WTC11 (cell line): ENCODE data around the gene ACY1.
A peak's percentile ranks its signal among the peaks of the same experiment; 100 is the strongest.

Source experiments
- CTCF ChIP-seq: fragments of 200-600 bp; IDR thresholded peaks from 2 replicates; pipeline ENCODE4 v1.8.0; 2022; ENCODE audit warnings: antibody characterized with exemption
- E2F5 ChIP-seq: sonication (generic); formaldehyde crosslinking; IDR thresholded peaks from 2 replicates; pipeline ENCODE4 v1.8.1; 2022; ENCODE audit warnings: mild to moderate bottlenecking, moderate library complexity, missing genetic modification reagents
- PRRX2 ChIP-seq: fragments of 250-450 bp; sonication (Bioruptor Pico); IDR thresholded peaks from 2 replicates; pipeline ENCODE4 v1.8.0; 2021; ENCODE audit warnings: mild to moderate bottlenecking
- SP1 ChIP-seq: sonication (generic); formaldehyde crosslinking; conservative IDR thresholded peaks from 2 replicates; pipeline ENCODE4 v1.8.1; 2022; ENCODE audit warnings: missing genetic modification reagents
- TF ChIP-seq, protein P1 (sequence below): sonication (generic); formaldehyde crosslinking; IDR thresholded peaks from 2 replicates; pipeline ENCODE4 v1.8.1; 2022; ENCODE audit warnings: mild to moderate bottlenecking, missing genetic modification reagents, moderate library complexity, borderline replicate concordance

DNA sequence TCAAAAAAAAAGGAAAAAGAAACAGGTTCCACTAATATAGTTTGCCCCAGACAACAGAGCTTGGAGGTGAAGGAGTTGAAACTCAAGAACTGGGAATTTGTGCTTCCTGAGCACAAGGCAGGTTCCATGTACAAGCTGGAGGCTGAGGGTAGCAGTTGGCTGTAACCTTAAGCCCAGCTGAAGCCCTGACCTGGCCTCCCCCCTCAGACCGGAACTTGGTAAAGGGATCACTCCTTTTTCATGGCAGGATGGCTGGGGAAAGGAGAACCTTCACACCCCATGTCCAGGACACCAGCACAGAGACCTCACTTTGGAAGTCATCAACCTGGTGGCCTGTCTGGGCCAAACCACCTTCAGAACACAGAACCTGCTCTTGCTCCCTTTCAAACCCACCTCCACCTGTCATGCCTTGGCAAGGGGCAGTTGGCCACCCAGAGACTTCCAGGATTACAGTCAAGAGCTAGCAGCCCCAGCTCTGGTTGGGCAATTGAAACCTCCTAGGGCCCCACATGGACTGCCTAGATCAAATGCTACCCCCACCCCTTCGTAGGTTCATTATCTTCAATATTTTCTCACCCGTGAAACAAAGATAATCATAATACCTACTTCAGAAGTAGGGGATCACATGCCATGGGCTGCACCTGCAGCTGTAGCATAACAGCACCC, 8.8 kb downstream of the ACY1 start:
- TF ChIP-seq, protein P1, sequence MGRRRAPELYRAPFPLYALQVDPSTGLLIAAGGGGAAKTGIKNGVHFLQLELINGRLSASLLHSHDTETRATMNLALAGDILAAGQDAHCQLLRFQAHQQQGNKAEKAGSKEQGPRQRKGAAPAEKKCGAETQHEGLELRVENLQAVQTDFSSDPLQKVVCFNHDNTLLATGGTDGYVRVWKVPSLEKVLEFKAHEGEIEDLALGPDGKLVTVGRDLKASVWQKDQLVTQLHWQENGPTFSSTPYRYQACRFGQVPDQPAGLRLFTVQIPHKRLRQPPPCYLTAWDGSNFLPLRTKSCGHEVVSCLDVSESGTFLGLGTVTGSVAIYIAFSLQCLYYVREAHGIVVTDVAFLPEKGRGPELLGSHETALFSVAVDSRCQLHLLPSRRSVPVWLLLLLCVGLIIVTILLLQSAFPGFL (CRISPR knock-in tag) = no peak
- TF ChIP-seq CTCF (no peak), SP1 (CRISPR knock-in tag) (no peak), PRRX2 (CRISPR knock-in tag) (peak; percentile 19; the same call in 1 of the 2 replicates), E2F5 (no peak)
